HCT116 (cell line): Measurements from ENCODE around the gene KCTD1. TPM values are rescaled to one million over a fixed set of nuclear protein-coding genes. Genes with fewer than 3 reads are reported as not detected.

Experiments
- ATAC-seq: fragments of 200-7000 bp; cut with Tn5 transposase; 2 replicates; pipeline ENCODE4 v1.9.1; 2020; ENCODE audit warnings: mild to moderate bottlenecking, moderate library complexity
- BruUV-seq: library from RNA; stranded (reverse); fragments of 400-500 nt; replicated peaks from 2 replicates; lab custom pipeline; 2021; lab: Mats Ljungman, UMichigan
- CTCF ChIA-PET: fragments of 300-600 bp; sonication (Branson Sonifier 250); formaldehyde crosslinking; loops from one replicate; lab custom pipeline; 2021; ENCODE audit warnings: antibody characterized with exemption; lab: Charles Lee
- POLR2A ChIA-PET: fragments of 300-600, 350-600 bp; sonication (Branson Sonifier 250); formaldehyde crosslinking; loops from one replicate; lab custom pipeline; 2021; ENCODE audit warnings: antibody characterized with exemption; lab: Charles Lee
- RAD21 ChIA-PET, 2 experiments: fragments of 300-600 bp; sonication (Branson Sonifier 250); formaldehyde crosslinking; loops; one replicate each; lab custom pipeline; 2023; ENCODE audit warnings: low total read pairs in 2 of 2; ENCODE audit not compliant: uncharacterized antibody in 2 of 2, unreplicated experiment in 2 of 2, low non-redundant PET in 1 of 2; lab: Charles Lee
- DNase-seq: peaks from one replicate; pipeline ENCODE4 v3.0.0-alpha.2; 2010; ENCODE audit warnings: low read depth, low spot score
- H2AFZ ChIP-seq: fragments of 200-600 bp; shearing (Covaris generic), sonication (generic); 2 replicates; pipeline ENCODE4 v1.6.1; 2017; ENCODE audit warnings: low read depth, mixed run types, mixed read lengths, antibody characterized with exemption, low read length; ENCODE audit not compliant: poor library complexity, severe bottlenecking
- H3K27ac ChIP-seq: 2 replicates; pipeline ENCODE4 v1.5.1; 2012; ENCODE audit warnings: low read depth, low read length
- H3K27me3 ChIP-seq: fragments of 200-600 bp; sonication (generic); 2 replicates; pipeline ENCODE4 v1.6.1; 2016; ENCODE audit warnings: mixed run types, low read length, mixed read lengths; ENCODE audit not compliant: insufficient read depth
- H3K36me3 ChIP-seq, 2 experiments: fragments of 200-500 bp in 1 of 2; fragments of 200-600 bp in 1 of 2; sonication (Bioruptor generic) in 1 of 2; sonication (generic) in 1 of 2; 2 replicates each; pipeline versions ENCODE4 v1.5.1 to v1.6.1; 2014 to 2016; ENCODE audit warnings: low read length in 2 of 2, inconsistent platforms in 1 of 2, mixed read lengths in 1 of 2, mixed run types in 1 of 2; ENCODE audit not compliant: insufficient read depth in 2 of 2, control insufficient read depth in 1 of 2
- H3K4me1 ChIP-seq, 2 experiments: fragments of 200-600 bp in 1 of 2; sonication (generic) in 1 of 2; 2 replicates each; pipeline versions ENCODE4 v1.5.1 to v1.6.1; 2012 to 2017; ENCODE audit warnings: low read length in 2 of 2, inconsistent platforms in 1 of 2, mild to moderate bottlenecking in 1 of 2, mixed read lengths in 1 of 2, mixed run types in 1 of 2, moderate library complexity in 1 of 2; ENCODE audit not compliant: insufficient read depth in 2 of 2, control insufficient read depth in 1 of 2
- H3K4me2 ChIP-seq: fragments of 200-600 bp; sonication (generic); 2 replicates; pipeline ENCODE4 v1.6.1; 2017; ENCODE audit warnings: mixed run types, low read length, mixed read lengths
- H3K4me3 ChIP-seq, 2 experiments: fragments of 200-600 bp in 1 of 2; sonication (generic) in 1 of 2; replicated peaks in 1 of 2; 2 replicates each; pipeline ENCODE4 v1.5.1; 2011 to 2016; ENCODE audit warnings: low read length in 2 of 2, control low read depth in 1 of 2, low read depth in 1 of 2, mild to moderate bottlenecking in 1 of 2, mixed read lengths in 1 of 2, mixed run types in 1 of 2
- H3K79me2 ChIP-seq: fragments of 200-600 bp; sonication (generic); 2 replicates; pipeline ENCODE4 v1.6.1; 2017; ENCODE audit warnings: mild to moderate bottlenecking, mixed run types, low read length, moderate library complexity, mixed read lengths; ENCODE audit not compliant: insufficient read depth
- H3K9ac ChIP-seq: fragments of 200-600 bp; sonication (generic); 2 replicates; pipeline ENCODE4 v1.6.1; 2016; ENCODE audit warnings: low read length, mixed read lengths
- H3K9me2 ChIP-seq: fragments of 200-600 bp; sonication (generic), shearing (Covaris generic); 2 replicates; pipeline ENCODE4 v1.6.1; 2017; ENCODE audit warnings: mixed run types, mild to moderate bottlenecking, moderate library complexity; ENCODE audit not compliant: insufficient read depth
- H3K9me3 ChIP-seq, 2 experiments: fragments of 200-500 bp in 1 of 2; fragments of 200-600 bp in 1 of 2; sonication (Bioruptor generic) in 1 of 2; sonication (generic) in 1 of 2; 2 replicates each; pipeline ENCODE4 v1.6.1; 2014 to 2017; ENCODE audit warnings: low read length in 2 of 2, mixed read lengths in 2 of 2, inconsistent platforms in 1 of 2, low read depth in 1 of 2, mild to moderate bottlenecking in 1 of 2, mixed run types in 1 of 2, moderate library complexity in 1 of 2; ENCODE audit not compliant: control insufficient read depth in 1 of 2, insufficient read depth in 1 of 2
- H4K20me1 ChIP-seq: fragments of 200-600 bp; sonication (generic), shearing (Covaris generic); 2 replicates; pipeline ENCODE4 v1.6.1; 2017; ENCODE audit warnings: mixed run types, mild to moderate bottlenecking, moderate library complexity; ENCODE audit not compliant: insufficient read depth
- CEBPB ChIP-seq: IDR thresholded peaks from 2 replicates; pipeline ENCODE4 v1.6.1; 2012; ENCODE audit warnings: low read depth
- EGR1 ChIP-seq: IDR thresholded peaks from 2 replicates; pipeline ENCODE4 v1.6.1; 2012; ENCODE audit warnings: low read depth
- ELF1 ChIP-seq: IDR thresholded peaks from 2 replicates; pipeline ENCODE4 v1.6.1; 2012; ENCODE audit warnings: low read depth, borderline replicate concordance
- EZH2 ChIP-seq: fragments of 200-600 bp; sonication (generic); IDR thresholded peaks from 2 replicates; pipeline ENCODE4 v1.6.1; 2017; ENCODE audit warnings: antibody characterized with exemption, mixed run types
- FOSL1 ChIP-seq: IDR thresholded peaks from 2 replicates; pipeline ENCODE4 v1.6.1; 2012; ENCODE audit warnings: low read depth
- JUND ChIP-seq: IDR thresholded peaks from 2 replicates; pipeline ENCODE4 v1.6.1; 2012
- POLR2A ChIP-seq: IDR thresholded peaks from 2 replicates; pipeline ENCODE4 v1.7.0; 2011; ENCODE audit warnings: borderline replicate concordance; ENCODE audit not compliant: insufficient read depth, insufficient read length; ENCODE audit errors: extremely low read depth
- POLR2AphosphoS5 ChIP-seq: IDR thresholded peaks from 2 replicates; pipeline ENCODE4 v1.6.1; 2011; ENCODE audit warnings: mild to moderate bottlenecking, low read depth, low read length, moderate library complexity
- RAD21 ChIP-seq: IDR thresholded peaks from 2 replicates; pipeline ENCODE4 v1.6.1; 2012; ENCODE audit warnings: low read depth, mild to moderate bottlenecking
- SIN3A ChIP-seq: IDR thresholded peaks from 2 replicates; pipeline ENCODE4 v1.6.1; 2012; ENCODE audit warnings: low read depth
- SP1 ChIP-seq: IDR thresholded peaks from 2 replicates; pipeline ENCODE4 v1.6.1; 2012; ENCODE audit warnings: low read depth
- SRF ChIP-seq: IDR thresholded peaks from 2 replicates; pipeline ENCODE4 v1.6.1; 2012; ENCODE audit warnings: low read depth
- TCF7L2 ChIP-seq: IDR thresholded peaks from 2 replicates; pipeline ENCODE4 v1.7.0; 2011; ENCODE audit warnings: borderline replicate concordance, inconsistent platforms; ENCODE audit not compliant: insufficient read depth, insufficient read length; ENCODE audit errors: extremely low read depth
- YY1 ChIP-seq: IDR thresholded peaks from 2 replicates; pipeline ENCODE4 v1.6.1; 2011; ENCODE audit warnings: low read length, low read depth, moderate library complexity, mild to moderate bottlenecking; ENCODE audit not compliant: insufficient replicate concordance; ENCODE audit errors: extremely low read depth
- ZFX ChIP-seq: fragments of 450-650 bp; IDR thresholded peaks from 2 replicates; pipeline ENCODE4 v1.6.1; 2017
- intact Hi-C: fragments of 100-400 bp; cut with micrococcal nuclease; formaldehyde crosslinking; loops from 2 replicates; pipeline ENCODE4 v1.10.0; 2022
- total RNA-seq: library from RNA; stranded (reverse); gene quantifications from one replicate; pipeline ENCODE4 v1.2.1, GENCODE V29; 2021; ENCODE audit not compliant: unreplicated experiment
- TF ChIP-seq, protein P1 (sequence below): IDR thresholded peaks from 2 replicates; pipeline ENCODE4 v1.6.1; 2012
- TF ChIP-seq, protein P2 (sequence below), 3 experiments: fragments of 200-600 bp in 1 of 3; sonication (generic) in 1 of 3; IDR thresholded peaks in 2 of 3; conservative IDR thresholded peaks in 1 of 3; 2 replicates each; pipeline ENCODE4 v1.5.1; 2012 to 2017; ENCODE audit warnings: low read depth in 2 of 3, low read length in 2 of 3, antibody characterized with exemption in 1 of 3, borderline replicate concordance in 1 of 3, control low read depth in 1 of 3, mild to moderate bottlenecking in 1 of 3, mixed read lengths in 1 of 3, mixed run types in 1 of 3, moderate library complexity in 1 of 3; ENCODE audit not compliant: insufficient read depth in 1 of 3
- TF ChIP-seq, protein P3 (sequence below): IDR thresholded peaks from 2 replicates; pipeline ENCODE4 v1.6.1; 2012

Gene KCTD1
- total RNA-seq, 1 experiment from 2014 or later = 16.8 TPM

DNA sequence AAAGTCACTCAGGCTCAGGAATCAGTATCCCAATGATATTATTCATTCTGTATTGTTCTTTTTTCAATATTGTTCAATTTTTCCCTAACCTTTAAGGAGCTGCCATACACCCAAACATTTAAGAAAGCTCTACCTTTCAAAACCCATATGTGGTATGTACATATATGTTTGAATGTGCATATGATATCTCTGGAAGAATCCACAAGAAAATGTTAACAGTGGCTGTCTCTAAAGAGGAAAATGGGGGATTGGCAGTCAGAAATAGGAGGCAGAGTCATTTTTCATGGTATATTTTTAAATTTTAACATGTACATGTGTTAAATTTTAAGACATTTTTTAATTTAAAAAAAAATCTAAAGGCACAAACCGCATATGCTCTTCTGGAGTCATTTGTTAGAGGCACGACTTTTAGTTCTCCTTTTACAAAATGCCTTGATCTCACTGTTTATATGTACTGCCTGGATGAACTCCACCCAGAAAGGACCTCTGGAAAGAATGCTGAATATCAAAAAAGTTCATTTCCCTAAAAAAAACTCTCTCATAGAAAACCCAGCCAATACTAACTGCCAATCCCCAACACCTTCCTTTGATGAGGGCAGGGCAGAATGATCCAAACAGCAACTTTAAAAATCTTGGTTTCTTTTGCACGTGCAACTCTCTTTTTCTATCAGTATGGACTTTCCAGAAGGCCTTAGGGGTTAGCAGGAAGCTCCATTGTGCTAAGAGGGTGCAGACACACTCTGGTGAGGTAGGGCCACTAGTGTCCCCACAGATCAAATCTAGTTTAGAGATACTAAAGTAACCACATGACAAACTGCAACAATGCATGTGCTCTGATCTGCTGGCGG, 23.6 kb downstream of the KCTD1 start (continued):
- TF ChIP-seq TCF7L2 (no peak), SRF (no peak), POLR2A (no peak), POLR2AphosphoS5 (no peak), SIN3A (no peak), SP1 (no peak)
- TF ChIP-seq, protein P1, sequence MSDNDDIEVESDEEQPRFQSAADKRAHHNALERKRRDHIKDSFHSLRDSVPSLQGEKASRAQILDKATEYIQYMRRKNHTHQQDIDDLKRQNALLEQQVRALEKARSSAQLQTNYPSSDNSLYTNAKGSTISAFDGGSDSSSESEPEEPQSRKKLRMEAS = no peak
- TF ChIP-seq, protein P2, sequence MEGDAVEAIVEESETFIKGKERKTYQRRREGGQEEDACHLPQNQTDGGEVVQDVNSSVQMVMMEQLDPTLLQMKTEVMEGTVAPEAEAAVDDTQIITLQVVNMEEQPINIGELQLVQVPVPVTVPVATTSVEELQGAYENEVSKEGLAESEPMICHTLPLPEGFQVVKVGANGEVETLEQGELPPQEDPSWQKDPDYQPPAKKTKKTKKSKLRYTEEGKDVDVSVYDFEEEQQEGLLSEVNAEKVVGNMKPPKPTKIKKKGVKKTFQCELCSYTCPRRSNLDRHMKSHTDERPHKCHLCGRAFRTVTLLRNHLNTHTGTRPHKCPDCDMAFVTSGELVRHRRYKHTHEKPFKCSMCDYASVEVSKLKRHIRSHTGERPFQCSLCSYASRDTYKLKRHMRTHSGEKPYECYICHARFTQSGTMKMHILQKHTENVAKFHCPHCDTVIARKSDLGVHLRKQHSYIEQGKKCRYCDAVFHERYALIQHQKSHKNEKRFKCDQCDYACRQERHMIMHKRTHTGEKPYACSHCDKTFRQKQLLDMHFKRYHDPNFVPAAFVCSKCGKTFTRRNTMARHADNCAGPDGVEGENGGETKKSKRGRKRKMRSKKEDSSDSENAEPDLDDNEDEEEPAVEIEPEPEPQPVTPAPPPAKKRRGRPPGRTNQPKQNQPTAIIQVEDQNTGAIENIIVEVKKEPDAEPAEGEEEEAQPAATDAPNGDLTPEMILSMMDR (IDR thresholded peaks at IDR 0.05 in 2 of 3, conservative IDR thresholded peaks at IDR 0.05 in 1 of 3; ENCODE audit: borderline replicate concordance in 1 of 3, insufficient read depth in 1 of 3, low read depth in 2 of 3, low read length in 2 of 3) = no peak

DNA sequence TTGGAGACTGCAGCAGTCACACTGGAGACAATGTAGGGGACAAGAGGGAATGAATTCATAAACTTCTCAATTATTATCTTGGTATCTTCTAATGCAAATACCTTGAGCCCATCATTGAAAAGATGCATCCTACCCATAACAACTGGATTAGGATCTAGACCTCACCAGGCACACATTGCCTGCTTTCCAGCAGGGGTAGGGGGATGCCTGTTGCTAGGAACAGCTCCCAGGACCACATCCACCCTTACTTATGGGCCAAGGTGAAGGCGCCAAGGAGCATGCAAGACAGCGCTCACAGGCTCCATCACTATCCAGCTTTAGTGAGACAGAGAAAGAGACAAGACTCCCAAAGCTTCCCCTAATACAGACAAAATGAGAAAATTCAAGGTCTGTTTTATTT, 24.4 kb downstream of the KCTD1 start:
- Histone ChIP-seq H3K4me2 (no peak overlapping the region), H3K4me3 (no peak overlapping the region), H3K36me3 (no peaks in the 10 kb centered on the region), H3K27ac (no peak overlapping the region), H3K27me3 (no peaks in the 10 kb centered on the region), H4K20me1 (no peaks in the 10 kb centered on the region), H3K9me2 (no peaks in the 10 kb centered on the region), H3K9ac (no peak overlapping the region), H3K9me3 (no peaks in the 10 kb centered on the region), H3K79me2 (no peaks in the 10 kb centered on the region), H2AFZ (no peak overlapping the region), H3K4me1 (peaks cover 0 to 7% of the 10 kb centered on the region in 2 experiments; a peak in 1 of 4 replicates)
- intact Hi-C loops = no loop called here
- DNase-seq = no peak
- no peak for ATAC-seq
- BruUV-seq = no TSS peak
- ChIA-PET CTCF (no interaction called here), RAD21 (no interaction called here), POLR2A (no interaction called here)
- TF ChIP-seq RAD21 (no peak), EGR1 (no peak), POLR2A (no peak), ZFX (no peak), ELF1 (no peak), TCF7L2 (no peak), FOSL1 (no peak), EZH2 (no peak), YY1 (no peak), JUND (no peak), CEBPB (no peak)
- TF ChIP-seq, protein P2 (IDR thresholded peaks at IDR 0.05 in 2 of 3, conservative IDR thresholded peaks at IDR 0.05 in 1 of 3; ENCODE audit: borderline replicate concordance in 1 of 3, insufficient read depth in 1 of 3, low read depth in 2 of 3, low read length in 2 of 3) = no peak
- TF ChIP-seq, protein P3, sequence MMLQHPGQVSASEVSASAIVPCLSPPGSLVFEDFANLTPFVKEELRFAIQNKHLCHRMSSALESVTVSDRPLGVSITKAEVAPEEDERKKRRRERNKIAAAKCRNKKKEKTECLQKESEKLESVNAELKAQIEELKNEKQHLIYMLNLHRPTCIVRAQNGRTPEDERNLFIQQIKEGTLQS = no peak
- TF ChIP-seq, protein P1 = no peak
